DND-41 (cell line): ENCODE data around the gene ARHGAP9.
"Not testable (repeated sequence)": the region's sequence is repeated elsewhere in the genome, so short reads cannot be mapped to it uniquely, and the experiment has no call there.

ENCODE experiments used
- ATAC-seq: fragments of 200-7000 bp; cut with Tn5 transposase; 3 replicates; pipeline ENCODE4 v1.9.1; 2021; ENCODE audit warnings: low read depth; ENCODE audit not compliant: insufficient read depth
- DNase-seq: peaks from one replicate; pipeline ENCODE4 v3.0.0-alpha.2; 2020
- H2AFZ ChIP-seq: 2 replicates; pipeline ENCODE4 v1.6.0; 2012; ENCODE audit warnings: low read depth, low read length
- H3K27ac ChIP-seq: 2 replicates; pipeline ENCODE4 v1.5.1; 2012; ENCODE audit warnings: low read length, inconsistent platforms
- H3K27me3 ChIP-seq: fragments of 200-600 bp; sonication (generic); 2 replicates; pipeline ENCODE4 v1.6.0; 2012; ENCODE audit warnings: low read length, mild to moderate bottlenecking, inconsistent platforms; ENCODE audit not compliant: insufficient read depth, poor library complexity
- H3K36me3 ChIP-seq: 2 replicates; pipeline ENCODE4 v1.5.1; 2012; ENCODE audit warnings: low read length, inconsistent platforms; ENCODE audit not compliant: insufficient read depth
- H3K4me1 ChIP-seq: 2 replicates; pipeline ENCODE4 v1.5.1; 2012; ENCODE audit warnings: mild to moderate bottlenecking, low read length; ENCODE audit not compliant: insufficient read depth
- H3K4me2 ChIP-seq: 2 replicates; pipeline ENCODE4 v1.6.0; 2012; ENCODE audit warnings: mild to moderate bottlenecking, moderate library complexity, low read length, inconsistent platforms; ENCODE audit not compliant: insufficient read depth
- H3K4me3 ChIP-seq, 2 experiments: fragments of 200-600 bp in 1 of 2; shearing (Covaris generic) in 1 of 2; 2 replicates each; pipeline ENCODE4 v1.5.1; 2012 to 2016; ENCODE audit warnings: inconsistent platforms in 2 of 2, low read length in 2 of 2, mild to moderate bottlenecking in 2 of 2, low read depth in 1 of 2, moderate library complexity in 1 of 2
- H3K79me2 ChIP-seq: 2 replicates; pipeline ENCODE4 v1.6.0; 2012; ENCODE audit warnings: low read length, inconsistent platforms; ENCODE audit not compliant: insufficient read depth
- H3K9ac ChIP-seq: 2 replicates; pipeline ENCODE4 v1.6.0; 2012; ENCODE audit warnings: low read depth, mild to moderate bottlenecking, inconsistent platforms, low read length, moderate library complexity
- H3K9me3 ChIP-seq: 2 replicates; pipeline ENCODE4 v1.5.1; 2012; ENCODE audit warnings: low read length, moderate library complexity, mild to moderate bottlenecking, inconsistent platforms; ENCODE audit not compliant: insufficient read depth, severe bottlenecking
- H4K20me1 ChIP-seq: 2 replicates; pipeline ENCODE4 v1.6.0; 2012; ENCODE audit warnings: low read length; ENCODE audit not compliant: insufficient read depth
- EZH2 ChIP-seq: IDR thresholded peaks from 3 replicates; pipeline ENCODE4 v1.6.1; 2012; ENCODE audit warnings: borderline replicate concordance, low read depth, mild to moderate bottlenecking, moderate library complexity, low read length, inconsistent platforms; ENCODE audit not compliant: severe bottlenecking
- TF ChIP-seq, protein P1 (sequence below): IDR thresholded peaks from 2 replicates; pipeline ENCODE4 v1.5.1; 2012; ENCODE audit warnings: borderline replicate concordance, low read length, moderate library complexity, mild to moderate bottlenecking; ENCODE audit not compliant: poor library complexity, severe bottlenecking; ENCODE audit errors: extremely low read depth

ARHGAP9 gene

DNA sequence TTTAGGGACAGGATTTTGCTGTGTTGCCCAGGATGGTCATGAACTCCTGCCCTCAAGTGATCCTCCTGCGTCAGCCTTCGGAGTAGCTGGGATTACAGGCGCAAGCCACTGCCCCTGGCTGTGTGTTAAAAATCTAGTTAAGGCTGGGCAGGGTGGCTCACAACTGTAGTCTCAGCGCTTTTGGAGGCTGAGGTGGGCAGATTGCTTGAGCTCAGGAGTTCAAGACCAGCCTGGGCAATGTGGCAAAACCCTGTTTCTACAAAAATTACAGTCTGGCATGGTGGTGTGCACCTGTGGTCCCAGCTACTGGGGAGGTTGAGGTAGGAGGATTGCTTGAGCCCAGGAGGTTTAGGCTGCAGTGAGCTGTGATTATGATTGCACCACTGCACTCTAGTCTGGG, 31.5 kb upstream of the ARHGAP9 start:
- Histone ChIP-seq H3K27ac (no peak overlapping the region), H3K36me3 (peaks cover 80% of the 10 kb centered on the region), H3K9ac (no peak overlapping the region), H3K79me2 (peaks cover 25% of the 10 kb centered on the region), H3K4me2 (no peak overlapping the region), H4K20me1 (peaks cover 28% of the 10 kb centered on the region; the same call in 1 of the 2 replicates), H3K4me3 (no peak overlapping the region), H3K9me3 (no peaks in the 10 kb centered on the region), H3K4me1 (no peaks in the 10 kb centered on the region), H2AFZ (no peak overlapping the region), H3K27me3 (no peaks in the 10 kb centered on the region)
- TF ChIP-seq, protein P1, sequence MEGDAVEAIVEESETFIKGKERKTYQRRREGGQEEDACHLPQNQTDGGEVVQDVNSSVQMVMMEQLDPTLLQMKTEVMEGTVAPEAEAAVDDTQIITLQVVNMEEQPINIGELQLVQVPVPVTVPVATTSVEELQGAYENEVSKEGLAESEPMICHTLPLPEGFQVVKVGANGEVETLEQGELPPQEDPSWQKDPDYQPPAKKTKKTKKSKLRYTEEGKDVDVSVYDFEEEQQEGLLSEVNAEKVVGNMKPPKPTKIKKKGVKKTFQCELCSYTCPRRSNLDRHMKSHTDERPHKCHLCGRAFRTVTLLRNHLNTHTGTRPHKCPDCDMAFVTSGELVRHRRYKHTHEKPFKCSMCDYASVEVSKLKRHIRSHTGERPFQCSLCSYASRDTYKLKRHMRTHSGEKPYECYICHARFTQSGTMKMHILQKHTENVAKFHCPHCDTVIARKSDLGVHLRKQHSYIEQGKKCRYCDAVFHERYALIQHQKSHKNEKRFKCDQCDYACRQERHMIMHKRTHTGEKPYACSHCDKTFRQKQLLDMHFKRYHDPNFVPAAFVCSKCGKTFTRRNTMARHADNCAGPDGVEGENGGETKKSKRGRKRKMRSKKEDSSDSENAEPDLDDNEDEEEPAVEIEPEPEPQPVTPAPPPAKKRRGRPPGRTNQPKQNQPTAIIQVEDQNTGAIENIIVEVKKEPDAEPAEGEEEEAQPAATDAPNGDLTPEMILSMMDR = no peak
- TF ChIP-seq EZH2 = no peak
- no peak for DNase-seq
- ATAC-seq = no peak

DNA sequence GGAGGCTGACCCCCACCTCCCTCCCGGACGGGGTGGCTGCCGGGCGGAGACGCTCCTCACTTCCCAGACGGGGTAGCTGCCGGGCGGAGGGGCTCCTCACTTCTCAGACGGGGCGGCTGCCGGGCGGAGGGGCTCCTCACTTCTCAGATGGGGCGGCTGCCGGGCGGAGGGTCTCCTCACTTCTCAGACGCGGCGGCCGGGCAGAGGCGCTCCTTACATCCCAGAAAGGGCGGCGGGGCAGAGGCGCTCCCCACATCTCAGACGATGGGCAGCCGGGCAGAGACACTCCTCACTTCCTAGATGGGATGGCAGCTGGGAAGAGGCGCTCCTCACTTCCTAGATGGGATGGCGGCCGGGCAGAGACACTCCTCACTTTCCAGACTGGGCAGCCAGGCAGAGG, 28.1 kb upstream of the ARHGAP9 start:
- H3K27ac ChIP-seq, DNase-seq, H3K4me3 ChIP-seq, ATAC-seq, H3K4me1 ChIP-seq, H3K27me3 ChIP-seq, H3K9me3 ChIP-seq, H3K4me2 ChIP-seq, H2AFZ ChIP-seq, H3K9ac ChIP-seq: not testable (repeated sequence)
- H3K36me3 ChIP-seq = peaks cover 83% of the 10 kb centered on the region
- H3K79me2 ChIP-seq = peaks cover 35% of the 10 kb centered on the region
- H4K20me1 ChIP-seq = peaks cover 14% of the 10 kb centered on the region

DNA sequence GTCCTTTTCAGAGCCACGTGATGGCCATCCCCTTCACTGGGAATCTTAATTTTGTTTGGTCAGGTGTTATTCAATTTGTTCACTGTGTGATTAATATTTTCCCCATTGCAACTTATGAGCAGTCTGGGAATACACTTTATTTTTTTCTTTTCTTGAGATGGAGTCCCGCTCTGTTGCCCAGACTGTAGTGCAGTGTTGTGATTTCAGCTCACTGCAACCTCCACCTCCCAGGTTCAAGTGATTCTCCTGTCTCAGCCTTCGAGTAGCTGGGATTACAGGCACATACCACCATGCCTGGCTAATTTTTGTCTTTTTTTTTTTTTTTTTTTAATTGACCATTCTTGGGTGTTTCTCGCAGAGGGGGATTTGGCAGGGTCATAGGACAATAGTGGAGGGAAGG, 26.9 kb upstream of the ARHGAP9 start:
- H3K27me3 ChIP-seq, ATAC-seq: not testable (repeated sequence)
- peaks cover 82% of the 10 kb centered on the region for H3K36me3 ChIP-seq

DNA sequence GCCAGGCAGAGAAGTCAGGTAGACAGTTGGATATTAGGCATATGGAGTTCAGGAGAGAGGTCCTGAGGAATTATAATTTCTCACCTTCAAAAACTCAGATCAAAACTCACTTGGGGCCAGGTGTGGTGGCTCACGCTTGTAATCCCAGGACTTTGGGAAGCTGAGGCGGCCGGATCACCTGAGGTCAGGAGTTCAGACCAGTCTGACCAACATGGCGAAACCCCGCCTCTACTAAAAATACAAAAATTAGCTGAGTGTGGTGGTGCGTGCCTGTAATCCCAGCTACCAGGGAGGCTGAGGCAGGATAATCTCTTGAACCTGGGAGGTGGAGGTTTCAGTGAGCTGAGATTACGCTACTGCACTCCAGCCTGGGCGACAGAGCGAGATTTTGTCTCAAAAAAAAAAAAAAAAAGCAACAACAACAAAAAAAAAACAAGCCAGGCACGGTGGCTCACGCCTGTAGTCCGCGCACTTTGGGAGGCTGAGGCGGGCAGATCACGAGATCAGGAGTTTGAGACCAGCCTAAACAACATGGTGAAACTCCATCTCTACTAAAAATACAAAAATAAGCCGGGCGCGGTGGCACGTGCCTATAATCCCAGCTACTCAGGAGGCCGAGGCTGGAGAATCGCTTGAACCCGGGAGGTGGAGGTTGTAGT, 22.8 kb upstream of the ARHGAP9 start:
- ATAC-seq, H3K9me3 ChIP-seq, H3K4me1 ChIP-seq, H3K4me3 ChIP-seq, H2AFZ ChIP-seq, H3K27ac ChIP-seq, H3K9ac ChIP-seq, H3K27me3 ChIP-seq, H3K4me2 ChIP-seq, DNase-seq: not testable (repeated sequence)
- peaks cover 85% of the 10 kb centered on the region for H3K36me3 ChIP-seq
- peaks cover 17% of the 10 kb centered on the region for H4K20me1 ChIP-seq
- H3K79me2 ChIP-seq = peaks cover 52% of the 10 kb centered on the region

More for the DNA sequence above, 26.9 kb upstream of the ARHGAP9 start:
- not testable (repeated sequence) for H3K4me1 ChIP-seq, H3K9me3 ChIP-seq, DNase-seq, H3K27ac ChIP-seq, H3K9ac ChIP-seq, H3K4me3 ChIP-seq, H3K4me2 ChIP-seq, H2AFZ ChIP-seq
- H3K79me2 ChIP-seq = peaks cover 37% of the 10 kb centered on the region
- H4K20me1 ChIP-seq = peaks cover 15% of the 10 kb centered on the region

DNA sequence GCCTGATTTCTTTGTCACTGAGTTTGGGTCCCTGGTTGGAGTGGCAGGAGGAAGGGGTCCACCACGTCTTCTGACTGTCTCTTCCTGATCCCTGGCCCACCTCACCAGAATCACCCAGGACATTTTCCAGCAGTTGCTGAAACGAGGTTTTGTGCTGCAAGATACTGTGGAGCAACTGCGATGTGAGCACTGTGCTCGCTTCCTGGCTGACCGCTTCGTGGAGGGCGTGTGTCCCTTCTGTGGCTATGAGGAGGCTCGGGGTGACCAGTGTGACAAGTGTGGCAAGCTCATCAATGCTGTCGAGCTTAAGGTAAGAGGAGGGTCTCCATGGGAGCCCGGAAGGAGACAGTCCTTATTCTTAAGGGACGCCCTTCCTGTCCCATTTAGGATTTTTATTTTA, 20.5 kb upstream of the ARHGAP9 start:
- TF ChIP-seq EZH2 = no peak
- Histone ChIP-seq H4K20me1 (peaks cover 23% of the 10 kb centered on the region; the same call in 1 of the 2 replicates), H2AFZ (no peak overlapping the region), H3K4me2 (no peak overlapping the region), H3K4me1 (no peaks in the 10 kb centered on the region), H3K27me3 (no peaks in the 10 kb centered on the region), H3K79me2 (peaks cover 48% of the 10 kb centered on the region), H3K4me3 (no peak overlapping the region), H3K36me3 (peaks cover 91% of the 10 kb centered on the region), H3K27ac (no peak overlapping the region; the same call in 1 of the 2 replicates), H3K9ac (no peak overlapping the region), H3K9me3 (no peaks in the 10 kb centered on the region)
- no peak for ATAC-seq
- no peak for DNase-seq
